Measurements from ENCODE around the gene HDAC3. TPM values are rescaled to one million over a fixed set of nuclear protein-coding genes. Genes with fewer than 3 reads are reported as not detected.
A peak's percentile ranks its signal among the peaks of the same experiment; 100 is the strongest.
"Not testable (repeated sequence)": the region's sequence is repeated elsewhere in the genome, so short reads cannot be mapped to it uniquely, and the experiment has no call there.

The HDAC3 gene
- total RNA-seq, 2 donors from 2014 or later = 36.6 to 44.0 TPM

GRCh38 chr5:141617682-141618029, 19.0 kb downstream of the HDAC3 start:
- no peak for TF ChIP-seq CTCF (IDR thresholded peaks at IDR 0.05)
- peak overlapping the region; percentile 96 for H3K27ac ChIP-seq
- H3K4me3 ChIP-seq = peak overlapping the region; percentile 94
- peak; percentile 24 for DNase-seq
- intact Hi-C loops (cut with DNase I) = no loop called here
- peaks cover 9% of the 10 kb centered on the region for H3K36me3 ChIP-seq
- H3K9me3 ChIP-seq = no peaks in the 10 kb centered on the region
- no peaks in the 10 kb centered on the region for H3K4me1 ChIP-seq
- H3K9ac ChIP-seq (ENCODE audit: low read depth in 2 of 2, low read length in 2 of 2) = peak overlapping the region; percentile 73 to 87
- no peaks in the 10 kb centered on the region for H3K27me3 ChIP-seq

- DNase-seq = no peak
- Histone ChIP-seq H3K9me3 (no peaks in the 10 kb centered on the region), H3K9ac (ENCODE audit: low read depth in 2 of 2, low read length in 2 of 2) (peak overlapping the region in 1 of 2 donors; percentile 73), H3K4me3 (peak overlapping the region; percentile 94), H3K36me3 (peaks cover 9% of the 10 kb centered on the region), H3K27me3 (no peaks in the 10 kb centered on the region), H3K4me1 (no peaks in the 10 kb centered on the region), H3K27ac (peak overlapping the region; percentile 96)
- TF ChIP-seq CTCF (IDR thresholded peaks at IDR 0.05) = no peak
- intact Hi-C loops (cut with DNase I) = no loop called here
Observed at GRCh38 chr5:141617128-141617527, 19.5 kb downstream of the HDAC3 start.

- H3K27ac ChIP-seq = no peak overlapping the region
- H3K36me3 ChIP-seq = peaks cover 7% of the 10 kb centered on the region
- no peaks in the 10 kb centered on the region for H3K27me3 ChIP-seq
- H3K4me3 ChIP-seq = no peak overlapping the region
- no peak for TF ChIP-seq CTCF (IDR thresholded peaks at IDR 0.05)
- H3K9me3 ChIP-seq = no peaks in the 10 kb centered on the region
- DNase-seq = no peak
- H3K9ac ChIP-seq (ENCODE audit: low read depth in 2 of 2, low read length in 2 of 2) = no peak overlapping the region
- H3K4me1 ChIP-seq = no peaks in the 10 kb centered on the region
- intact Hi-C loops (cut with DNase I) = no loop called here
Observed at GRCh38 chr5:141615991-141616720, 20.5 kb downstream of the HDAC3 start.

GRCh38 chr5:141613344-141613743, 23.3 kb downstream of the HDAC3 start:
- intact Hi-C loops (cut with DNase I) = no loop called here
- no peak for TF ChIP-seq CTCF (IDR thresholded peaks at IDR 0.05)
- no peaks in the 10 kb centered on the region for H3K4me1 ChIP-seq

GRCh38 chr5:141611289-141611688, 25.4 kb downstream of the HDAC3 start:
- TF ChIP-seq CTCF (IDR thresholded peaks at IDR 0.05) = no peak
- no peaks in the 10 kb centered on the region for H3K27me3 ChIP-seq
- H3K4me1 ChIP-seq = no peaks in the 10 kb centered on the region
- no peak overlapping the region for H3K27ac ChIP-seq
- H3K4me3 ChIP-seq = no peak overlapping the region
- no peaks in the 10 kb centered on the region for H3K36me3 ChIP-seq
- no peaks in the 10 kb centered on the region for H3K9me3 ChIP-seq
- no peak overlapping the region for H3K9ac ChIP-seq (ENCODE audit: low read depth in 2 of 2, low read length in 2 of 2)
- no peak for DNase-seq
- intact Hi-C loops (cut with DNase I) = no loop called here

More at GRCh38 chr5:141613344-141613743, 23.3 kb downstream of the HDAC3 start:
- no peak overlapping the region for H3K9ac ChIP-seq (ENCODE audit: low read depth in 2 of 2, low read length in 2 of 2)
- DNase-seq = no peak
- no peak overlapping the region for H3K4me3 ChIP-seq
- no peaks in the 10 kb centered on the region for H3K27me3 ChIP-seq
- no peak overlapping the region for H3K27ac ChIP-seq
- H3K36me3 ChIP-seq = no peaks in the 10 kb centered on the region
- no peaks in the 10 kb centered on the region for H3K9me3 ChIP-seq

- H3K27ac ChIP-seq; H3K9me3 ChIP-seq; H3K4me1 ChIP-seq; DNase-seq; intact Hi-C loops (cut with DNase I); H3K27me3 ChIP-seq; H3K9ac ChIP-seq (ENCODE audit: low read depth in 2 of 2, low read length in 2 of 2); H3K36me3 ChIP-seq; H3K4me3 ChIP-seq: not testable (repeated sequence)
Observed at GRCh38 chr5:141609921-141610320, 26.7 kb downstream of the HDAC3 start.

All from colonic mucosa (tissue), 4 donors.